ENCODE results near the gene NDUFS7.
"Not testable (repeated sequence)": the region's sequence is repeated elsewhere in the genome, so short reads cannot be mapped to it uniquely, and the experiment has no call there.

NDUFS7 gene

DNA sequence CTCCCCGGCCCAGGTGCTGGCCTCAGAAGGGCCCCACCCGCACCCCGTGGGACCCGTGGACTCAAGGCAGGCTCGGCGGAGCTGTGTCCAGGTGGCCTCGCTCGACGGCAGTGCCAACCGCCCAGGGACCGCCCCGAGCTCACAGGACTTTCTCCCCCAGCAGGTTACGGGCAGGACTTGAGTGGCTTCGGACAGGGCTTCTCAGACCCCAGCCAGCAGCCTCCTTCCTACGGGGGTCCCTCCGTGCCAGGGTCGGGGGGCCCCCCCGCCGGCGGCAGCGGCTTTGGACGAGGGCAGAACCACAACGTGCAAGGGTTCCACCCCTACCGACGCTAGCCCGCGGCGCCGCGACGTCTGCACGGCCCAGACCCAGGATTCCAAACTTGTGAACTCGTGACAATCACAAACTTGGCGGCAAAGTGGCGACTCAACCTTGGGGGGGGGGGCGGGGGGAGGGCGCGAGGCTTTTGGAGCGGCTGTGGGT lies 50.9 kb downstream of the NDUFS7 start:
- TF ChIP-seq, protein P1, sequence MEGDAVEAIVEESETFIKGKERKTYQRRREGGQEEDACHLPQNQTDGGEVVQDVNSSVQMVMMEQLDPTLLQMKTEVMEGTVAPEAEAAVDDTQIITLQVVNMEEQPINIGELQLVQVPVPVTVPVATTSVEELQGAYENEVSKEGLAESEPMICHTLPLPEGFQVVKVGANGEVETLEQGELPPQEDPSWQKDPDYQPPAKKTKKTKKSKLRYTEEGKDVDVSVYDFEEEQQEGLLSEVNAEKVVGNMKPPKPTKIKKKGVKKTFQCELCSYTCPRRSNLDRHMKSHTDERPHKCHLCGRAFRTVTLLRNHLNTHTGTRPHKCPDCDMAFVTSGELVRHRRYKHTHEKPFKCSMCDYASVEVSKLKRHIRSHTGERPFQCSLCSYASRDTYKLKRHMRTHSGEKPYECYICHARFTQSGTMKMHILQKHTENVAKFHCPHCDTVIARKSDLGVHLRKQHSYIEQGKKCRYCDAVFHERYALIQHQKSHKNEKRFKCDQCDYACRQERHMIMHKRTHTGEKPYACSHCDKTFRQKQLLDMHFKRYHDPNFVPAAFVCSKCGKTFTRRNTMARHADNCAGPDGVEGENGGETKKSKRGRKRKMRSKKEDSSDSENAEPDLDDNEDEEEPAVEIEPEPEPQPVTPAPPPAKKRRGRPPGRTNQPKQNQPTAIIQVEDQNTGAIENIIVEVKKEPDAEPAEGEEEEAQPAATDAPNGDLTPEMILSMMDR (IDR thresholded peaks at IDR 0.05; ENCODE audit: low read depth, low read length, missing control alignments): no peak
- no peak for DNase-seq (ENCODE audit: extremely low read depth, low read depth)
- H3K4me3 ChIP-seq (replicated peaks; ENCODE audit: low read depth, low read length): no peak overlapping the region

DNA sequence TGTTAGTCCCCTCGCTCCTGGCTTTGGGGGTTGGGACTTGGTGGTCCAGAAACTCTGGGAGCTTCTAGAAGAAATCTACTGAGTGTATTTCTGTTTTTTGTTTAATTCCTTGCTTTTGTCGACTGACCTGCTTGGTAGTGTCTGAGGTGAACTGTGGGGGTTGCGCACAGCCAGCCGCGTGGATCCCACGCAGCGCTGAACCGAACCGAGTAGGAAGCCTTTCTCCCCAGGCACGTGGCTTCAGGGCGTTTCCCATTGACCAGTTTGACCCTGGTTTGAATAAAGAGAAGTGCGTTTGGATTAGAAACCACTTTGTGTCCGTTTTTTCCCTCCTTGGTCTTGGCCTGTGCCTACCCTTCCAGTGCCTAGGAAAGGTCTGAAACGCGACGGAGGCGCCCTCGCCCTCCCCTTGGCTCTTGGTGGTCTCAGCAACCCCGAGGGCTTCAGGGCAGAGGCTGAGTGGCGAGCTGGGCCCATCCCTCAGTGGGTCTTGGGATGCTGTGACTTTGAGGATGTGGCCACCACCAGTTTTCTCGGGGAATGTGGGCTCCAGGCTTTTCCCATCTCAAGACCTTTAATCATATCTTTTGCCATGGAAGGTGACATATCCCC lies 51.8 kb downstream of the NDUFS7 start:
- DNase-seq (ENCODE audit: extremely low read depth, low read depth): no peak
- H3K4me3 ChIP-seq (replicated peaks; ENCODE audit: low read depth, low read length): no peak overlapping the region
- TF ChIP-seq, protein P1 (IDR thresholded peaks at IDR 0.05; ENCODE audit: low read depth, low read length, missing control alignments): no peak

DNA sequence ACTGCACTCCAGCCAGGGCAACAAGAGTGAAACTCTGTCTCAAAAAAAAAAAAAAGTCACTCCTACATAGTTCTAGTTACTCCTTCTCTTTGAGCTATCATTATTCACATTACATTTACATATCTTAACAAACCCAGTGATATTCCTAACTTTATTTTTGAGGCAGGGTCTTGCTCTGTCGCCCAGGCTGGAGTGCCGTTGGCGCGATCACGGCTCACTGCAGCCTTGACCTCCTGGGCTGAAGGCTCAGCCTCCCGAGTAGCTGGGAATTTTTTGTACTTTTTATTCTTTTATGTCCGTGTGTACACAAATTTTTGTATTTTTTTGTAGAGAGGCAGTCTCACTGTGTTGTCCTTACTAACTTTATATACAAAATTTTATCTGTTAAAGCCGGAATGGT lies 53.9 kb downstream of the NDUFS7 start:
- no peak for DNase-seq (ENCODE audit: extremely low read depth, low read depth)
- H3K4me3 ChIP-seq (replicated peaks; ENCODE audit: low read depth, low read length): no peak overlapping the region
- TF ChIP-seq, protein P1 (IDR thresholded peaks at IDR 0.05; ENCODE audit: low read depth, low read length, missing control alignments): no peak

DNA sequence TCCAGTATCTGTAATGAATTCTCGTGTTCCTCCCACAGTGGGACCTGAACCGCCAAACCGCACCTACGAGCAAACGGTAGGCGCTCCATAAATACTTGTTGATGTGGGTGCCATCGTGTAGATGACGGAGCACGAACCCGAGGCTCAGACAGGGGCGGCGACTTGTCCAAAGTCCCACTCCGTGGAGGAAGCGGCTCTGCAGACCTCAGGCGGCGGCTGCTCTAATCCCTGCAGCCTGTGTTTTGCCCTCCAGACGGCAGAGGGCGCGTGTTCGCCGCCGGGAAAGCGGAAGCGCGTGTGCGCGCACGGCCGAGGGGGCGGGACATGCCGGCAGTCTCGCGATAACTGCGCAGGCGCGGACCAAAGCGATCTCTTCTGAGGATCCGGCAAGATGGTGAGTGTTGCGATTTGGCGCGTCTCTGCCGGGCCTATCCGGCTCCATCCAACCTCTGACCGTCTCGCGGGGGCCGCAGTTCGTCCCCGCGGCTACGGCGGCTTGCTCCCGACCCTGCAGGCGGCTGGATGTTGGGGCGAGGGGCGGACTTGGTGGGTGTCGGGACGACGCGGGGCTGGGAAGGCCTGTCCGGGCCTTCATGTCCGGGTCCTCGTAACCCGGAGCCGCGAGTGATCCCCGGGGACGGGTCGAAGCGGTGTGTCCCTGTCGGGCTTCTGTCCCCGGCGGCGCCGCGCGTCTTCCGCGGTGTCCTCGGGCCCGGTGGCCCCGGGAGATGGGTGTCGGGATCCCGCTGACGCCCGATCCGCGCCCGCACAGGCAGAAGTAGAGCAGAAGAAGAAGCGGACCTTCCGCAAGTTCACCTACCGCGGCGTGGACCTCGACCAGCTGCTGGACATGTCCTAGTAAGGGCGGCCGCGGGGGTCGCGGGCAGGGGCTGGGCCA lies 54.6 kb downstream of the NDUFS7 start, which contains the start of gene RPS15:
RPS15 (plus strand) TSS at position 362 of the 898 bp plus-strand sequence; CDS start at position 392, 30 bp downstream.
- TF ChIP-seq, protein P1 (IDR thresholded peaks at IDR 0.05; ENCODE audit: low read depth, low read length, missing control alignments): peak; percentile 90
- DNase-seq (ENCODE audit: extremely low read depth, low read depth): peak; percentile 77
- H3K4me3 ChIP-seq (replicated peaks; ENCODE audit: low read depth, low read length): peak within 1 kb of the TSS; percentile 95

DNA sequence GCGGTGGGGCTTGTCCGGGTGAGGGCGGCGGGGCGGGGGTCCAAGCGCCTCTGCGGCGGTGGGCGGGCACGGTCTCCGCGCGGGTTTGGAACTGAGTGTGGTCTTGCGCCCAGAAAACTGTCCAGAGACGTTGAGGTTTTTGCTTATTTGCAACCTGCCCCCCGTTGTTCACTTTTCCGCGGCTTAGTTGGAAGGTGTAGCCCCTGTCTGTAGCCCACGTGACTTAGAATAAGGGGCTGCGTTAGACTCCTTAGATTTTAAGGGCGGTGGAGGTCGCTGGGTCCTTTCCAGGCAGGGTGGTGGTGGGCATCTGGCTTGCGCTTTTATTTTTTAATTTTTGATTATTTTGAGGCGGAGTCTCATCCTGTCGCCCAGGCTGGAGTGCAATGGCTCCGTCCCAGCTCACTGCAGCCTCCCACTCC lies 55.2 kb downstream of the NDUFS7 start:
- TF ChIP-seq, protein P1 (IDR thresholded peaks at IDR 0.05; ENCODE audit: low read depth, low read length, missing control alignments): no peak
- DNase-seq (ENCODE audit: extremely low read depth, low read depth): no peak

DNA sequence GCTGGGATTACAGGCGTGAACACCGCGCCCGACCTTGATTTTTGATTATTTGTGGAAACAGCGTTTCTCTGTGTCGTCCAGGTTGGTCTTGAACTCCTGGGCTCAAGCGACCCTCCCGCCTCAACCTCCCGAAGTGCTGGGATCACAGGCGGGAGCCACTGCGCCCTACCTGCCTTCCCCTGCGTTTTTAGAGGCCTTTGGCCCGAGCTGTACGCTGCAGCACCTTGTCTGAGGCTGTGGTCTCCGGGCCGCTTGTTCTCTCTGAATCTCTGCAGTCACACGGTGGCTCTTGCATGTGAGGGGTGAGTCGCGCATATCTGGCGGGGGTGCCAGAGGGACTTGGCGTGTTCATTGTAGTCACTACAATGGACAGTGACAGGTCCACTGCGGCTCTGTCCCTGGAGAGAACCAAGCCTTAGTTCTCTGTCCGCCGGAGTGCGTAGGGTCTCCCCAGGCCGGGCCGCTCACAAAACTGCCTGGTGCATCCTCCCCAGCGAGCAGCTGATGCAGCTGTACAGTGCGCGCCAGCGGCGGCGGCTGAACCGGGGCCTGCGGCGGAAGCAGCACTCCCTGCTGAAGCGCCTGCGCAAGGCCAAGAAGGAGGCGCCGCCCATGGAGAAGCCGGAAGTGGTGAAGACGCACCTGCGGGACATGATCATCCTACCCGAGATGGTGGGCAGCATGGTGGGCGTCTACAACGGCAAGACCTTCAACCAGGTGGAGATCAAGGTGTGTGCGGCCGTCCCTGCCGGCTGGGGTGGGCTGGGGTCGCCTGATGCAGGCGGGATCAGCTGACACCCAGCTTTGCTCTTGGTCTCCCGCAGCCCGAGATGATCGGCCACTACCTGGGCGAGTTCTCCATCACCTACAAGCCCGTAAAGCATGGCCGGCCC lies 56.1 kb downstream of the NDUFS7 start:
- H3K4me3 ChIP-seq (replicated peaks; ENCODE audit: low read depth, low read length): peak overlapping the region; percentile 95
- not testable (repeated sequence) for DNase-seq (ENCODE audit: extremely low read depth, low read depth)

More for the DNA sequence above, 55.2 kb downstream of the NDUFS7 start:
- H3K4me3 ChIP-seq (replicated peaks; ENCODE audit: low read depth, low read length): peak overlapping the region; percentile 95

Data from HFF-Myc (cell line).